ENCODE data around the gene WIZ. TPM values are rescaled to one million over a fixed set of nuclear protein-coding genes. Genes with fewer than 3 reads are reported as not detected.

WIZ gene
- total RNA-seq, 6 donors from 2014 or later: 28.7 to 112 (median 40.8) TPM

DNA sequence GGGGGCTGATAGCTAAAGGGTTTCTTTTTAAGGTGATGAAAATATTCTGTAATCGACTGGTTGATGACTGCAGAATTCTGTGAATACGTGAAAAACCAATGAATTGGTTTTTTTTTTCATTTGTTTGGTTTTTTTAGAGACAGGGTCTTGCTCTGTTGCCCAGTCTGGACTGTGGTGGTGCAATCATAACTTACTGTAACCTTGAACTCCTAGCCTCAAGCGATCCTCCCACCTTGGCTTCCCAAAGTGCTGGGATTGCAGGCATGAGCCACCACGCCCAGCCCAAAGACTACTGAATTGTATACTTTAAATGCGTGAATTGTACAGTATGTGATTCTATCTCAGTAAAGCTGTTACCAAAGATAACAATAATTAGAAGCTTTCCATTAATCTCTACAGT, 55.3 kb downstream of the WIZ start:
- TF ChIP-seq POLR2AphosphoS5 (IDR thresholded peaks at IDR 0.05): no peak
- Histone ChIP-seq H3K27ac (no peak overlapping the region), H3K9me3 (no peaks in the 10 kb centered on the region), H3K27me3 (no peaks in the 10 kb centered on the region), H3K4me1 (no peaks in the 10 kb centered on the region), H3K36me3 (peaks cover 34 to 83% (median 56%) of the 10 kb centered on the region in 4 donors), H3K4me3 (no peak overlapping the region)
- no peak for DNase-seq
- 92 to 95% methylated on average over 5 of the region's 5 CpGs for WGBS, 2 donors
- ATAC-seq (ENCODE audit: low FRiP score in 2 of 2): no peak

DNA sequence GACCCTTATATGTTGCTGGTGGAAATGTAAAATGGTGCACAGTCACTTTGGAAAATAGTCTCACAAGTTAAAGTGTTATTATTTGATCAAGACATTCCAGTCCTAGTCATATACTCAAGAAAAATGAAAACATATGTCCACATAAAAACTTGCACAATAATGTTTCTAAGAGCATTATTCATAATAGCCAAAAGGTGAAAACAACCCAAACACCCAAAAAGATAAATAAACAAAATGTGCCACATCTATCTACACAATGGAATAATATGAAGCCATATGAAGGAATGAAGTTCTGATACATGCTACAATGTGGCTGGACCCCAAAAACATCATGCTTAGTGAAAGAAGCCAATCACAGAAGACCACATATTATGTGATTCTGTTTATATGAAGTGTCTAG, 55.8 kb downstream of the WIZ start:
- H3K27me3 ChIP-seq: no peaks in the 10 kb centered on the region
- H3K4me3 ChIP-seq: no peak overlapping the region
- no peak for TF ChIP-seq EP300 (IDR thresholded peaks at IDR 0.05)
- ATAC-seq (ENCODE audit: low FRiP score in 2 of 2) (no peak), DNase-seq (no peak)
- no peak overlapping the region for H3K27ac ChIP-seq
- H3K4me1 ChIP-seq: no peaks in the 10 kb centered on the region
- no peaks in the 10 kb centered on the region for H3K9me3 ChIP-seq
- H3K36me3 ChIP-seq: peaks cover 29 to 83% (median 52%) of the 10 kb centered on the region in 4 donors

- Histone ChIP-seq H3K27ac (no peak overlapping the region), H3K27me3 (no peaks in the 10 kb centered on the region), H3K36me3 (peaks cover 0 to 60% (median 27%) of the 10 kb centered on the region in 4 donors), H3K4me1 (no peaks in the 10 kb centered on the region), H3K4me3 (no peak overlapping the region), H3K9me3 (no peaks in the 10 kb centered on the region)
- ATAC-seq (ENCODE audit: low FRiP score in 2 of 2): no peak
- 91 to 95% methylated on average over 2 of the region's 2 CpGs for WGBS, 2 donors
- TF ChIP-seq CTCF (IDR thresholded peaks at IDR 0.05) (no peak), EP300 (IDR thresholded peaks at IDR 0.05) (no peak), POLR2AphosphoS5 (IDR thresholded peaks at IDR 0.05) (no peak), POLR2A (IDR thresholded peaks at IDR 0.05) (no peak)
- no peak for DNase-seq
These were observed 58.9 kb downstream of the WIZ start for GRCh38 chr19:15390814-15391213.

GRCh38 chr19:15381864-15382263, 67.9 kb downstream of the WIZ start:
- DNase-seq: no peak
- H3K36me3 ChIP-seq: peaks cover 0 to 2% (median 0%) of the 10 kb centered on the region in 4 donors
- 93 to 94% methylated on average over 6 of the region's 6 CpGs for WGBS, 2 donors
- H3K9me3 ChIP-seq: no peaks in the 10 kb centered on the region
- H3K4me3 ChIP-seq: no peak overlapping the region
- no peaks in the 10 kb centered on the region for H3K27me3 ChIP-seq
- H3K4me1 ChIP-seq: peaks cover 17 to 22% (median 21%) of the 10 kb centered on the region in 4 donors
- no peak overlapping the region for H3K27ac ChIP-seq
- ATAC-seq (ENCODE audit: low FRiP score in 2 of 2): no peak
- TF ChIP-seq CTCF (IDR thresholded peaks at IDR 0.05) (no peak), POLR2A (IDR thresholded peaks at IDR 0.05) (no peak), POLR2AphosphoS5 (IDR thresholded peaks at IDR 0.05) (no peak), EP300 (IDR thresholded peaks at IDR 0.05) (no peak)

DNA sequence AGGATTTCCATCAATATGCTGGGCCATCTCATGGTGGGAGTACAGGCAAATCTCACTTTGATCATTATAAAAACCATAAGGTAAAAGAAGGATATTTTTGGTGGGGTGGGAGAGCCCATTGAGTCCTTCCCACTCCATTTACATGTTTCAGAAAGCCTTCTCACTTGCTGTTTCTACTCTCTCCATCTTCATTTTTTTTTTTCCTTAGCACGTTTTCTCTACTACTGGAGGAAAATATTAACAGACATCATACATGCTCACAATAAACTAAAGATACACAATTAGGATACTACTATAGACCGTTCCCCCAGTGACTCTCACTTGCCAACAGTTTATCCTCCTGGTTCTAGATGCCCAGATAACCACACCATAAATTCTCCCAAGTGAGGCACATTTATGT, 68.3 kb downstream of the WIZ start:
- WGBS, 2 donors: 88 to 92% methylated on average over 2 of the region's 2 CpGs
- H3K27ac ChIP-seq: no peak overlapping the region
- H3K4me3 ChIP-seq: no peak overlapping the region
- H3K27me3 ChIP-seq: no peaks in the 10 kb centered on the region
- ATAC-seq (ENCODE audit: low FRiP score in 2 of 2) (no peak), DNase-seq (no peak)
- H3K9me3 ChIP-seq: no peaks in the 10 kb centered on the region
- H3K4me1 ChIP-seq: peaks cover 22 to 26% (median 25%) of the 10 kb centered on the region in 4 donors
- TF ChIP-seq POLR2AphosphoS5 (IDR thresholded peaks at IDR 0.05) (no peak), CTCF (IDR thresholded peaks at IDR 0.05) (no peak), EP300 (IDR thresholded peaks at IDR 0.05) (no peak), POLR2A (IDR thresholded peaks at IDR 0.05) (no peak)
- no peaks in the 10 kb centered on the region for H3K36me3 ChIP-seq

DNA sequence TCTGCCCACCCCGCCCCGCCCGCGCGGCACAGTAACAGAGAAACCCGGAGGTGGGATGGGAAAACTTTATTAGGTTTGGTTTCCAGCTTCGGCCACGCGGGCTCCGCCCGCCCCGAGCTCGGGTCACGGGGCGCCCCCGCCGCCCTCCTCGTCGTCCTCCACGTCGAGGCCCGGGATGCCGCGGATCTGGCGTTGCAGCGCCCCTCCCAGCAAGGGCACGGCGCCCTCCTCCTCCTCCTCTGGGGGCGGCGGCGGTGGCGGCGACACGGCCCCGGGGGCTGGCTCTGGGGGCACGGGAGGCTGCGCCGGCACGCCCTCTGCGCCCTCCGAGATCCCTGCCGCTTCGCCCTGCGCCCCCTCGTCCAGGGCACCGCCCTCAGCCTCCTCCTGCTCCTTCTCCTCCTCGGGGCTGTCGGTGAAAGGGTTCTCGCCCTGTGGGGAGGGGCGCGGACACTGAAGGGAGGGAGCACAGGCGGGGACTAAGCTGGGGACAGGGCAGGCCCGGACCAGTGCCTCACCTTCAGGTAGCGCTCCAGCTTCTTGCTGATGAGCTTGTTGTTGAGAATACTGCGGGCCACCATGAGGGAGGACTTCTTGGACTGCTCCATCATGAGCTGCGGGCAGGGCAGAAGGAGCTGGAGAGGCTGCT, 69.6 kb downstream of the WIZ start:
- peak overlapping the region; percentile 96 to 99 (median 98) for H3K27ac ChIP-seq
- H3K36me3 ChIP-seq: no peaks in the 10 kb centered on the region
- 3% methylated on average over 19 of the region's 56 CpGs; no CpG with 5 or more reads in 1 of the 2 donors for WGBS, 2 donors
- H3K9me3 ChIP-seq: no peaks in the 10 kb centered on the region
- DNase-seq (peak in 1 of 2 donors; percentile 48), ATAC-seq (ENCODE audit: low FRiP score in 2 of 2) (peak; percentile 30 to 32)
- no peaks in the 10 kb centered on the region for H3K27me3 ChIP-seq
- H3K4me1 ChIP-seq: peaks cover 28 to 36% (median 31%) of the 10 kb centered on the region in 4 donors
- H3K4me3 ChIP-seq: peak overlapping the region; percentile 65 to 95 (median 85)
- no peak for TF ChIP-seq POLR2AphosphoS5 (IDR thresholded peaks at IDR 0.05)
- TF ChIP-seq CTCF (IDR thresholded peaks at IDR 0.05): no peak
- no peak for TF ChIP-seq POLR2A (IDR thresholded peaks at IDR 0.05)
- TF ChIP-seq EP300 (IDR thresholded peaks at IDR 0.05): no peak
